Ascending aorta (tissue), 2 donors: ENCODE results near the gene LYPD5. TPM values are rescaled to one million over a fixed set of nuclear protein-coding genes. Genes with fewer than 3 reads are reported as not detected.
A peak's percentile ranks its signal among the peaks of the same experiment; 100 is the strongest.

Experiments
- DNase-seq, 2 donors: peaks; one replicate each; pipeline ENCODE4 v3.0.0-alpha.2; 2019; ENCODE audit warnings: low spot score in 2 of 2
- H3K27ac ChIP-seq, 2 donors: fragments of 200-600 bp; sonication (generic); one replicate each; pipeline ENCODE4 v1.5.1; 2016 to 2017; ENCODE audit warnings: mild to moderate bottlenecking in 1 of 2
- H3K27me3 ChIP-seq: fragments of 200-600 bp; sonication (generic); one replicate; pipeline ENCODE4 v1.5.1; 2017
- H3K36me3 ChIP-seq, 2 donors: fragments of 200-600 bp; sonication (generic); one replicate each; pipeline ENCODE4 v1.5.1; 2016
- H3K4me1 ChIP-seq, 2 donors: fragments of 200-600 bp; sonication (generic); one replicate each; pipeline ENCODE4 v1.5.1; 2016 to 2017; ENCODE audit warnings: mild to moderate bottlenecking in 1 of 2
- H3K4me3 ChIP-seq, 2 donors: fragments of 200-600 bp; sonication (generic); one replicate each; pipeline ENCODE4 v1.5.1; 2016 to 2017; ENCODE audit warnings: mild to moderate bottlenecking in 1 of 2
- H3K9me3 ChIP-seq, 2 donors: fragments of 200-600 bp; sonication (generic); one replicate each; pipeline ENCODE4 v1.5.1; 2016
- CTCF ChIP-seq, 3 experiments: fragments of 200-600 bp in 2 of 3; fragments of 450-650 bp in 1 of 3; sonication (generic) in 2 of 3; IDR thresholded peaks; one replicate each; pipeline ENCODE4 v1.5.1; 2016 to 2019; ENCODE audit warnings: antibody characterized with exemption in 3 of 3, mild to moderate bottlenecking in 1 of 3, moderate library complexity in 1 of 3
- intact Hi-C: fragments of 100-400 bp; cut with DNase I; formaldehyde crosslinking; loops from one replicate; pipeline ENCODE4 v1.15.1; 2023
- total RNA-seq: library from RNA; depleted of rRNA; stranded (reverse); fragments of >200 nt; gene quantifications from one replicate; pipeline ENCODE4 v1.1.0, GENCODE V29; 2016

The LYPD5 gene
- total RNA-seq, 1 donor from 2014 or later: not detected

- no peak for TF ChIP-seq CTCF (IDR thresholded peaks at IDR 0.05)
- intact Hi-C loops: no loop called here
- no peak overlapping the region for H3K27ac ChIP-seq
- no peaks in the 10 kb centered on the region for H3K27me3 ChIP-seq
- DNase-seq: no peak
- no peaks in the 10 kb centered on the region for H3K36me3 ChIP-seq
- H3K9me3 ChIP-seq: no peaks in the 10 kb centered on the region
- no peak overlapping the region for H3K4me3 ChIP-seq
- peaks cover 0 to 7% of the 10 kb centered on the region in 2 donors for H3K4me1 ChIP-seq
Observed at GRCh38 chr19:43782689-43783231, 19.5 kb downstream of the LYPD5 start.

GRCh38 chr19:43782311-43782660 lies 20.0 kb downstream of the LYPD5 start:
- intact Hi-C loops: no loop called here
- H3K4me3 ChIP-seq: no peak overlapping the region
- TF ChIP-seq CTCF (IDR thresholded peaks at IDR 0.05): no peak
- peaks cover 0 to 7% of the 10 kb centered on the region in 2 donors for H3K4me1 ChIP-seq
- no peaks in the 10 kb centered on the region for H3K9me3 ChIP-seq
- no peak for DNase-seq
- H3K27ac ChIP-seq: no peak overlapping the region
- H3K36me3 ChIP-seq: no peaks in the 10 kb centered on the region
- no peaks in the 10 kb centered on the region for H3K27me3 ChIP-seq

DNA sequence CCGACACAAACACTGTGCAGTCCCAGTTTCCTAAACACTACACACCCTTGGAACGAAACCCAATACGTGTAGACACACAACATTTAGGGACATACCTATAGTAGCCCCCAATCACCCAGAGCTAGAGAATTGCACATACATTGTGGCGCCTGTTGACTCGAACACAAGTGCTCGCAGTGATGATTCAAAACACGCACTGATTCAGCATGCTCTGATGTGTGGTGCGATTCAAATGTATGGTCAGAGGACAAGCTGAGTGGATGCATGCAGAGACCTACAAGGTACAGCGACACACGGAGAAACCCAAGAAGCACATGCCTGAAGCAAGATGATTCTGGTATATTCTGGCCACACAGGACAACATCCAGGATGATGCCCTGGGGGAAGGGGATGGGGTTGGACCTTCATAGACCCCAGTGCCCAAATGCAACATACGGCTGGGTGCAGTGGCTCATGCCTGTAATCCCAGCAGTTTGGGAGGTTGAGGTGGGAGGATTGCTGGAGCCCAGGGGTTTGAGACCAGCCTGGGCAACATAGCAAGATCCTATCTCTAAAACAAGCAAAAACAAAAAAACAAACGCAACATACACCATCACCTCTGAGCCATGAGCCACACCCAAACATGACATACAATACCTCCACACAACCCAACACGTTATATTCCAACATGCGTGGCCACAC lies 20.5 kb downstream of the LYPD5 start:
- Histone ChIP-seq H3K36me3 (no peaks in the 10 kb centered on the region), H3K9me3 (no peaks in the 10 kb centered on the region), H3K4me3 (no peak overlapping the region), H3K27me3 (no peaks in the 10 kb centered on the region), H3K27ac (no peak overlapping the region), H3K4me1 (peaks cover 0 to 7% of the 10 kb centered on the region in 2 donors)
- no peak for TF ChIP-seq CTCF (IDR thresholded peaks at IDR 0.05)
- DNase-seq: no peak
- intact Hi-C loops: no loop called here

DNA sequence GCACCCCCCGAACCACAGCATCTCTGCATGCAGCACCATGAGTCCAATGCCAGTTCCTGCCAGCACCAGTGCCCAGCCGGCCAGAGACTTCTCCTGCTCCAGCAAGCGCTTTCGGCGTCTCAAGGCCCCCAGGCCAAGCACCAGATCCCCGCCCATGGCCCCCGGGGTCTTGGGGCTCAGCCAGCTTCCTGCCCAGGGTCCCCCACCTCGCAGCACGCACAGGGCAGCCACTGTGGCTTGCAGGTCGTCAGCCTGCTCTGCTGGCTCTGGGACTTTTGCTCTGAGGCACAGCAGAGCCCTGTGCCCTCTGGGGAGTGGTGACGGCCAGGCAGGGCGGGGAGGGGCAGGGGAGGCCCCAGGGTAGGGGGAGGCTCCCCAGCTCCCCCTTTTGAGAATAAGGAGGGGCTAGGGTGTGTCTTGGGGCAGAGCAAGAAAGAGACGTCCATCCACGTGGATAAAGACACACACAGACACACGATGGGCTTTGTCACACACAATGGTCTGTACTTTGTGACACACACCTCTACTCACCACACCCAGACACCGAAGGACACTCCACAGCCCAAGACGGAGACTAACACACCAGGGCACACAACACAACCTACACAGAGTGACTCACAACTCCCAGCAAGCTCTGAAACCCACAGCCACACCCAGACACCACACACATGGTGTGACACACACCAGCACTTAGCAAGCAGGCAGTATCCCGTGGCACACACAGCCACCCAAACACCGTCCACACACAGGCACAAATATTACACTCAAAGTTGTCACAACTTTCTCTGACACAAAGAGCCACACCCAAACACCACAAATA lies 21.3 kb downstream of the LYPD5 start, which contains the start of gene KCNN4:
Gene KCNN4, minus strand, starts transcription at position 268 of the 820 bp plus-strand sequence. Its CDS starts 112 bp downstream, at position 156.
- Histone ChIP-seq H3K27ac (no peak within 1 kb of the TSS), H3K4me1 (peaks cover 0 to 7% of the 10 kb centered on the region in 2 donors), H3K36me3 (no peaks in the 10 kb centered on the region), H3K4me3 (peak within 1 kb of the TSS in 1 of 2 donors; percentile 30), H3K9me3 (no peaks in the 10 kb centered on the region), H3K27me3 (no peaks in the 10 kb centered on the region)
- no peak for TF ChIP-seq CTCF (IDR thresholded peaks at IDR 0.05)
- no peak for DNase-seq
- intact Hi-C loops: no loop called here

DNA sequence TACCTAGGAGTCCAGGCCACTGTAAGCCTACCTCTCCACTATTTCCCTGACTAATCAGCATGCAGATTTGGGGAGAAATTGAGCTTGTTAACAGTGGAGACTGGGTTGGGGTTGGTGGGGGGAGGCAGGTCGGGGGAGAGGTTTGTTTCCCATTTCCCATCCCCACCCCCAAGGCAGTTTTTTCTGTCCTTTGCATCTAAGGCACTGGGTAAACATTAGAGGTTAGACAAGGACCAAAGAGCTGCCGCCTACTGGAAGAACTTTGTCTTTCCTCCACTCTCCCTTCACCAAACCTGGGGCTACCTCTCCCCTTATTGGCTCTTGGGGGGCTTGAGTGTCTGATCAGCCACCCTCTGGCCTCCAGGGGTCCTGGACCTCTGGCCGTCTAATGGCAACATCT lies 22.4 kb downstream of the LYPD5 start:
- no peak for DNase-seq
- no peak for TF ChIP-seq CTCF (IDR thresholded peaks at IDR 0.05)
- intact Hi-C loops: no loop called here
- no peak overlapping the region for H3K27ac ChIP-seq
- peaks cover 0 to 3% of the 10 kb centered on the region in 2 donors for H3K4me1 ChIP-seq
- no peaks in the 10 kb centered on the region for H3K9me3 ChIP-seq
- H3K36me3 ChIP-seq: no peaks in the 10 kb centered on the region
- H3K4me3 ChIP-seq: no peak overlapping the region
- H3K27me3 ChIP-seq: no peaks in the 10 kb centered on the region
